Kidney glomerular epithelial cell (primary cell): Measurements from ENCODE around the gene PSME2.

Experiments used
- DNase-seq: peaks from one replicate; lab custom pipeline; 2025; lab: John Stamatoyannopoulos, UW

The PSME2 gene, protein sequence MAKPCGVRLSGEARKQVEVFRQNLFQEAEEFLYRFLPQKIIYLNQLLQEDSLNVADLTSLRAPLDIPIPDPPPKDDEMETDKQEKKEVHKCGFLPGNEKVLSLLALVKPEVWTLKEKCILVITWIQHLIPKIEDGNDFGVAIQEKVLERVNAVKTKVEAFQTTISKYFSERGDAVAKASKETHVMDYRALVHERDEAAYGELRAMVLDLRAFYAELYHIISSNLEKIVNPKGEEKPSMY

GRCh38 chr14:24146453-24146977 is at the start of gene PSME2:
PSME2 (minus strand) TSS chr14:24146610; CDS start chr14:24146581, 29 bp downstream.
- DNase-seq = peak; percentile 97

- peak; percentile 59 for DNase-seq
Measured at GRCh38 chr14:24195186-24196070, 49.0 kb upstream of the PSME2 start, which contains the start of gene TM9SF1. TM9SF1 (minus strand) TSS chr14:24195441; CDS start chr14:24195019, 422 bp downstream.

GRCh38 chr14:24194873-24195185 is 48.4 kb upstream of the PSME2 start:
- no peak for DNase-seq

- DNase-seq = no peak
Measured at GRCh38 chr14:24194186-24194872, 47.9 kb upstream of the PSME2 start.

GRCh38 chr14:24192933-24193332 is 46.5 kb upstream of the PSME2 start:
- no peak for DNase-seq

GRCh38 chr14:24190416-24190815 is 44.0 kb upstream of the PSME2 start:
- no peak for DNase-seq

DNA sequence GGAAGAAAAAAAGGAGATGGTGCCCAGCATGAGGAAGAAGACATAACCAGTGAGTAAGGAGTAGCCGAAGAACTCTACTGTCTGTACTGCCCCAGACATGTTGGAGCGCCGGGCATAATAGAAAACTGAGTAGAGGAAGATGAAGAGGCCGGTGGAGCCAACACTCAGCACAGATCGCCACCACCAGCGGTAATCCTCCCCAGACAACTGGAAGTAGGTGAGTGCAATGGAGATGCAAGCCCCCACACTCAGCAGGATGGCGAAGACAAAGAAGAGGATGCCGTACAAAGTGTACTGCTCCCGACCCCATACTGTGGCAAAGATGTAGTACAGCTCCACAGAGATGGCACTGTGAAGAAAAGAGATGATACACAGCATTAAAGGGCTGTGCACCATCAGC is 43.0 kb upstream of the PSME2 start:
- DNase-seq = no peak

GRCh38 chr14:24189059-24189375 is 42.6 kb upstream of the PSME2 start:
- DNase-seq = no peak

DNA sequence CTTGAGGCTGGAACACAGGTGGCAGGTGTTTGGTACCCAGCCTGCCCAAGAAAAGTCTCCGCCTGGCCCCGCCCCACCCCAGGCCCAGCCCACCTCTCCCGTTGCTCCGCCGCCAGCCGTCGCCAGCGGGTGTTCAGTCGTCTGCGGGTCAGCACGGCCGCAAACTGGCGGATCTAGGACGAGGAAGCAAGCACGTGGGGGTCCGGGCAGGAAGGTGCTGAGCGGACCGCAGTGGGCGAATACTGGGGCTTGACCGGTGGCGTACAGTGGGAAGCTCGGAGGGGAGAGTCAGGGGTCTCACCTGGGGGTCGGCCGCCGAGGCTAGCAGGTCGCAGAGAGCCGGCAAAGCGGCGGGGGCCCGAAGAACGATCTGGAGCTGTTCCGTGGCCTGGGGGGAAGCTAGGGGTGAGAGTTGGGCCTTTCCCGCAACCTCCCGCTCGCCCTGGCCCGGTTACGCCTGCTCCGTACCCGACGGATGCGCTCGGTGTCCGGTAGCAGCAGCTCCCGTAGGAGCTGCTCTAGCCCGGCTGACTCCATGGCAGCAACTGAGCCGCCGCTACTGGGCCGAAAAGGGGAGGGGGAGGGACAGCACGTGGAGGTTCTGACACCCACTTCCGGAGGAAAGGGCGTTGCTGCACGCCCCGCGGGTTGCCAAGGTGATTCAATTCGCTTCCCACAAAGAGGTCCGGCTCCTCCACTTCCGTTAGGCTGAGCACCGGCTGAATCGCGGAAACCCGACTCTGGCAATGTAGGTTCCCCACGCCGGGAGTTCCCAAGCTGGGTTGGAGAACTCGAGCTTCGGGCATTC is 42.0 kb upstream of the PSME2 start, which contains the start of gene IPO4:
TSS of gene IPO4 (minus strand) at position 566 of the 808 bp plus-strand sequence. CDS start at position 537, 29 bp downstream.
- DNase-seq = peak; percentile 95

- no peak for DNase-seq
Measured at GRCh38 chr14:24187539-24187915, 41.1 kb upstream of the PSME2 start.

DNA sequence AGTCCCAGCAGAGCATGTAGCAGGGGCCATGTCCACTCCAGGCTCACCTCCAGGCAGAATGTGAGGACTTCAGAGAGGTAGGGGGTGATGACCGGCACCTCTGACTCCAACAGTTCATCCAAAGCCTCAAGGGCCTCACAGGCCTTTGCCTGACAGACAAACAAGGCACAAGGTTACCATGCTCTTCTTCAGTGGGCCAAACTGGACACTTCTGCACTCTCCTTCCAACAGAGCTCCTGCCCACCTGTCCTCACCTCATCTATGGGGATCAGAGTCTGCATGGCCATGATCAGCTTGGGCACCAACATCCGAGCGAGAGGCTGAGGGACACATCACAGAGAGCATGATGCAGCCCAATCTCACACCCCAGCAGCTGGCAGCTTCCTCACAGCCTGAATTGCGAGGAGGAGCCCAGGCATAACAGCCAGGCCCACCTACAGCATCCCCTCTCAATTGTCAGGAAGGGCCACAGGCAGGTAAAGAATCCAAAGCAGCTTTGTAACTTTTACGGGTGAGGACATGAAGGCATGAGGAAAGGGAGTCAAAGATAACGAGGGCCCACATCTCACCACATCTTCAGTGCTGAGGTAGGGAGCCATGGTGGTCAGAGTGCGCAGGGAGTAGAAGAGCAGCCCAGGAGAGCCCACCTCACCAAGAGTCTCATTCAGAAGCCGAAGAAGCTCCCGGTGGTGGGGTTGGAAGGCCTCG is 40.6 kb upstream of the PSME2 start:
- DNase-seq = no peak

- DNase-seq = no peak
Measured at GRCh38 chr14:24185741-24186140, 39.3 kb upstream of the PSME2 start.

- no peak for DNase-seq
Measured at GRCh38 chr14:24185026-24185425, 38.6 kb upstream of the PSME2 start.

GRCh38 chr14:24184104-24184970 is 37.9 kb upstream of the PSME2 start:
- DNase-seq = no peak

DNA sequence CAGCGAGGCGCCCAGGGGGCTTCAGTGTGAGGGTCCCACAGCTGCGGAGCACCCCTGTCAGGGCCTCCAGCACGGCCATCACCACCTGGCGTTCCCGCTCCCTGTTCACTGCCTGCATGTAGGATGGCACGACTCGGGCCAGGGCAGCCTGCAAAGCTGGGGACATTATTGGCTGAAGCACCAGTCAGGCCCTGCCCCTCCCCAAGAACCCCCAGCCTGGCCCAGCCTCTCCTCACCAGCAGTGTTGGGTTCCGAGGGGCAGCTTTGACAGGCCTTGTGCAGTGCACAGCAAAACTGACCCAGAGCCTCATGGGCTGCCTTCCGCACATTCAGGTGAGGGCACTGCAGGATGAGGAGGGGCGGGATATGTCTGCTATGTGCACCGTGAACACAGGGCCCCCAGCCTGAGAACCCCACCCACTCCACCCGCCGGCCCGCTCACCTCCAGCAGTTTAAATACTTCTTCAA is 36.6 kb upstream of the PSME2 start:
- DNase-seq = no peak

DNA sequence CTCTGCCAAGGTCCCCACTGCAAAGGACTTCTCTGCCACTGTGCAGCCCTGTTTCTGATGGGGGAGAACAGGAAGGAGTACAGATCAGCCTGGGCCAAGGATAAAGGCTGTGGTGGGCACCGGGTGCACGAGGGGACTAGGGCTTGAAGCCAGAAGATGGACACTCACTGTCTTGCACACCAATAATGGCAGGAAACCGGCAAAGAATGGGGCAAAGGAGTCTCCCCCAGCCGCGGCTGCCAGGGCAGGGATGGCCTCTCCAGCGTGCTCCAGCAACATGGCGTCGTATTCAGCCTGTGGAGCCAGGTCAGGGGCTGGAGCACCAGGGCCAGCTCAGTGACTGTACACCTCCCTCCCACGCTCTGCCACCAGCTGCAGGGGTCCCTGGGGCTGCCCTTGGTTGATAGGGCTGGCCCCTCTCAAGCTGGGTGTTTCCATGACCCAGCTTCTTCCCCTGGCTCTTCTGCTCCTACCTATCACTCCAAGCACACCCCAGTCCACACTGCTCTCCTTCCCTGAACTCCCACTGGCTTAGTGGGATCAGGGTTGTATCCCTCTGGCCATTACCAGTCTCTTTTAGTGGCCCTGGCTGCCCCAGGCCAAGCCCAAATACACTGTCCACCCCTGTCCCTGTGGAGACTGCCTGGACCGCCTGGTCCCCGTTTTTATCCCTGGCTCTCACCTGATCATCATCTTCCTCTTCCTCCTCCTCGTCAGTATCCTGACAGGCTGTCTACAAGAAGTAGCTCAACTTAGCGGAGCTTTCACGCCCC is 35.9 kb upstream of the PSME2 start:
- DNase-seq = no peak

- DNase-seq = no peak
Measured at GRCh38 chr14:24181371-24182077, 35.1 kb upstream of the PSME2 start.

- peak; percentile 94 for DNase-seq
Measured at GRCh38 chr14:24179961-24180796, 33.8 kb upstream of the PSME2 start.
